ENCODE data around the gene MPP7.

DNA sequence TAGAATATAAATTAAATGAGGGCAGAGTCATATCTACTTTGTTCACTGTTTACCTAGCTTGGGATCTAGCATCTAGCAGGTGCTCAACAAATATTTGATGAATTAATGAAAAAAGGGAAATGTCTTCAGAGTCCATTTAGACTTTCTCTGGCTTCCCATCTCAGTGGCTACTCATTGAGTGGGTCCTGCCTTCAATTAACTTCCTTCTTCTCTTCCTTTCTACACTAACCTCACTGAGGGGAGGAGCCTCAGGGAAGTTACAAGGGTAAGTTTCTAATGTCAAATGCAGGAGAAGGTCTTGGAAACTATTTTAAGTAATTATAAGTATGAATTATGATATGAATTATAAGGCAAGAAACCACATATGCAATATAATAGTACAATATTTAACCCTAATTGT lies 28.2 kb upstream of the MPP7 start:
- TF ChIP-seq, protein P1, sequence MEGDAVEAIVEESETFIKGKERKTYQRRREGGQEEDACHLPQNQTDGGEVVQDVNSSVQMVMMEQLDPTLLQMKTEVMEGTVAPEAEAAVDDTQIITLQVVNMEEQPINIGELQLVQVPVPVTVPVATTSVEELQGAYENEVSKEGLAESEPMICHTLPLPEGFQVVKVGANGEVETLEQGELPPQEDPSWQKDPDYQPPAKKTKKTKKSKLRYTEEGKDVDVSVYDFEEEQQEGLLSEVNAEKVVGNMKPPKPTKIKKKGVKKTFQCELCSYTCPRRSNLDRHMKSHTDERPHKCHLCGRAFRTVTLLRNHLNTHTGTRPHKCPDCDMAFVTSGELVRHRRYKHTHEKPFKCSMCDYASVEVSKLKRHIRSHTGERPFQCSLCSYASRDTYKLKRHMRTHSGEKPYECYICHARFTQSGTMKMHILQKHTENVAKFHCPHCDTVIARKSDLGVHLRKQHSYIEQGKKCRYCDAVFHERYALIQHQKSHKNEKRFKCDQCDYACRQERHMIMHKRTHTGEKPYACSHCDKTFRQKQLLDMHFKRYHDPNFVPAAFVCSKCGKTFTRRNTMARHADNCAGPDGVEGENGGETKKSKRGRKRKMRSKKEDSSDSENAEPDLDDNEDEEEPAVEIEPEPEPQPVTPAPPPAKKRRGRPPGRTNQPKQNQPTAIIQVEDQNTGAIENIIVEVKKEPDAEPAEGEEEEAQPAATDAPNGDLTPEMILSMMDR (IDR thresholded peaks at IDR 0.05): no peak
- TF ChIP-seq POLR2AphosphoS5 (IDR thresholded peaks at IDR 0.05) (no peak), POLR2A (IDR thresholded peaks at IDR 0.05) (no peak), EP300 (IDR thresholded peaks at IDR 0.05) (no peak)

All from upper lobe of left lung (tissue), 4 donors.